Activated naive CD4-positive, alpha-beta T cell treated with anti-CD3 and anti-CD28 coated beads, Interleukin-2, amount 10 ng/mL, durations not matched to agents 7 days and 5 days (primary cell): Measurements from ENCODE around the gene BAIAP2L2.
A peak's percentile ranks its signal among the peaks of the same experiment; 100 is the strongest.
"Not testable (repeated sequence)": the region's sequence is repeated elsewhere in the genome, so short reads cannot be mapped to it uniquely, and the experiment has no call there.

Source experiments
- CTCF ChIA-PET: fragments of 350-600 bp; sonication (Branson Sonifier 250); formaldehyde crosslinking; loops from one replicate; lab custom pipeline; 2021; ENCODE audit warnings: antibody characterized with exemption; lab: Charles Lee
- DNase-seq: peaks from one replicate; pipeline ENCODE4 v3.0.0-alpha.2; 2020
- H3K27ac Mint-ChIP-seq: one replicate; pipeline ENCODE4 v1.8.0; 2021; ENCODE audit warnings: mild to moderate bottlenecking, moderate library complexity, mixed read lengths
- H3K27me3 Mint-ChIP-seq: one replicate; pipeline ENCODE4 v1.8.0; 2021; ENCODE audit warnings: mild to moderate bottlenecking, mixed read lengths
- H3K36me3 Mint-ChIP-seq: one replicate; pipeline ENCODE4 v1.8.0; 2021; ENCODE audit warnings: mixed read lengths
- H3K4me1 Mint-ChIP-seq: one replicate; pipeline ENCODE4 v1.8.0; 2021; ENCODE audit warnings: mixed read lengths
- H3K4me3 Mint-ChIP-seq: one replicate; pipeline ENCODE4 v1.8.0; 2021; ENCODE audit warnings: mild to moderate bottlenecking, moderate library complexity, mixed read lengths
- H3K9me3 Mint-ChIP-seq: one replicate; pipeline ENCODE4 v1.8.0; 2021; ENCODE audit warnings: mixed read lengths

The BAIAP2L2 gene

DNA sequence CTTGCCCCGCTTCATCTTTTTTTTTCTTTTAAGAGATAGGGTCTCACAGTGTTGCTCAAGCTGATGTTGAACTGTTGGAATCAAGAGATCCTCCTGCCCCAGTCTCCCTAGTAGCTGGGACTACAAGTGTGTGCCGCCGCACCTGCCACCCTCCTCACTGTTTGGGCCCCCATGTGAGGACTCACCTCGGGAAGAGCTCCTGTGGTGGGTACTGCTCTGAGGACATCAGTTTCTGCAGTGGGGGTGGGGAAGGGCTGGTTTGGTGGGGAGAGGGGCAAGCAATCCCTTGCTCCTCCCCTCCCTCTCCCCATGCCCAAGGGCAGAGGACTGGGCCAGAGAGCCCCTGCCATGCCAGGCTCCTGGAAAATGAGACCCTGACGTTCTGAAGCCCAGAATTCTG is 25.0 kb downstream of the BAIAP2L2 start:
- Mint-ChIP-seq H3K27me3 (peaks cover 68% of the 10 kb centered on the region), H3K9me3 (no peaks in the 10 kb centered on the region), H3K36me3 (no peaks in the 10 kb centered on the region), H3K4me3 (no peak overlapping the region), H3K4me1 (no peaks in the 10 kb centered on the region), H3K27ac (no peak overlapping the region)
- no peak for DNase-seq
- CTCF ChIA-PET, result no interaction called here

DNA sequence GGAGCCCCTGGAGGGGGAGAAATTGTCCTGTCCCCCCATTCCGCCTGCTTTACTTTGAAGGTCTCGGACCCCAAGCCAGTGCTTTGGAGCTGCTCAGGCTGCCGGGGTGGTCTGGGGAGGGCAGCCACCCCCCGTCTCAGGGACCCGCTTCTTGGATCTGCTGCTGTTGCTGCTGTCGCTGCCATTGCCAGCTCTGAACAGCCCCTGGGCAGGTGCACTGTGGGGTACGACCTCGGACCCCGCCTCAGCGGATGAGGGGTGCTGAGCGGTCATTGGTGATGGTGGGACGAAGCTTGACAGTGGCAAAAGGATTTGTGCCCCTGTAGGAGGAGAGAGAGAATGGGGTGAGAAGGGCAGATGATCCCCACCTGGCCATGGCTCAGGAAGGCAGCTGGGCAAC is 25.4 kb downstream of the BAIAP2L2 start:
- Mint-ChIP-seq H3K36me3 (no peaks in the 10 kb centered on the region), H3K27me3 (peaks cover 69% of the 10 kb centered on the region), H3K4me1 (no peaks in the 10 kb centered on the region), H3K9me3 (no peaks in the 10 kb centered on the region), H3K27ac (no peak overlapping the region), H3K4me3 (no peak overlapping the region)
- no peak for DNase-seq
- CTCF ChIA-PET, result no interaction called here

DNA sequence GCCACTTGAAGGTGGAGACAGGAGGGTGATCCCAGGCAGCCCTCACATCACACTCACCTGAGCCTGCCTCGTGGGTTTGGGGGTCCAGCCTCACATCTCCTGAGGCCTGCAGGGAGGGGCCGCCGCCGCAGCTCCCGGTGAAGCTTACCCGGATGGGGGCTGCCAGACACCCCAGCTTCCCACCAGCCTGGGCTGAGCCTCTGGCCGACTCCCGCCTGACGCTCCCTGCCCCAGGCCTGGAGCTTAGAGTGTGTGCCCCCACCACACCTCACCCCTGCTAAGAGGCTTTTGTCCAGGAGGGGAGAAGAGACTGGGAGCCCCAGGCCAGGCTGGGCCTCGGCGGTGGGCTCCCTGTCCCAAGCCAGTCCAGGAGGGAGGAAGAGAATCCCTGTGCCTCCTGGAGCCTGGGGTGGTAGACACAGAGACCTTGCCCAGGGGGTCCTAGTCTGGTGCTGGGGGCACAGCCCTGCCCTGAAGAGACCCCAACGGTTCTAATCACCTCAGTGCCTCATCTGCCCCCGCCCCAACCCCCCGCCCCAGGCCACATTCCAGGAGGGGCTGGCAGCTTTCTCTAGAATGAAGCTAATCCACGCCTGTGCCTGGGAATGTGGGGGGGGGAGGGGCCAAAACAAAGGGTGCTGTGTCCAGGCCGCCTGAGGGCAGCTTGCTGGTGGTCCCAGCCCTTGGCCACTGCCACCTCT is 26.4 kb downstream of the BAIAP2L2 start, which contains the start of gene SLC16A8:
SLC16A8 (minus strand) TSS at position 254 of the 701 bp plus-strand sequence. CDS start 1,311 bp downstream, outside the sequence.
- H3K9me3 Mint-ChIP-seq, result no peaks in the 10 kb centered on the region
- H3K27me3 Mint-ChIP-seq, result peaks cover 74% of the 10 kb centered on the region
- no peak within 1 kb of the TSS for H3K27ac Mint-ChIP-seq
- DNase-seq, result no peak
- no peaks in the 10 kb centered on the region for H3K4me1 Mint-ChIP-seq
- CTCF ChIA-PET, result no interaction called here
- H3K4me3 Mint-ChIP-seq, result no peak within 1 kb of the TSS
- no peaks in the 10 kb centered on the region for H3K36me3 Mint-ChIP-seq

DNA sequence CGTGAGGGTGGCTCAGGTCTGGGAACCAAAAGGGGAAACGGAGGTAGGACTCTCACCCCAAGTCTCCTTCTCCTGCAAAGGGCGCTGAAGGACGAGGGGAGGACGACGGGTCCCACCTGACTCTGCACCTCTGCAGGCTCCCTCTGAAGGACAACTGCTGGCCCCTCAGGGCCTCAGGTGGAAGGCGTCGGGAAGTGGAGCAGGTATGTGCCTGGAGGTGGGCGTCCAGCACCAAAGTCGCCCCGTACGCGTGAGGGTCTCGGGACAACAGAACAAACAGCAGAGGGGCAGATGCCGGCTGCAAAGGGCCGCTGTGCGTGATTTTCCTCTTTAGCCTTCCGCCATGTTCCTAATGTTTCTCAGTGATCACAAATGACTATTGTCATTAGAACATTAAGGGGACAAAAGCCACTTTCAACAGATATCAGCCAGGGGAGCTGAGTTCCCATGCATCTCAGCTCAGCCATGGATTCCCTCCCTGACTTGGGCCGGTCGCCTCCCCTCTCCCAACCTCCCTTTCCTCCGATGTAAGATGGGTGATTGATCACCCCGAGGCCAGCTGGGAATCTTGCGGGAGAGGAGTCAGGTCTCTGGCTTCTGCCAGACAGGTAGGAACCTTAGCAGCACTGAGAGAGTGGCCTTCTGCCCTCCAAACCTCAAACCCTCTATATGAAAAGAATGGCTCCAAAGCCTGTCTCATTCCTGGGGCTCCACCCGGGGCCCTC is 27.3 kb downstream of the BAIAP2L2 start:
- CTCF ChIA-PET, result no interaction called here
- no peak overlapping the region for H3K27ac Mint-ChIP-seq
- H3K36me3 Mint-ChIP-seq, result no peaks in the 10 kb centered on the region
- peaks cover 74% of the 10 kb centered on the region for H3K27me3 Mint-ChIP-seq
- H3K4me3 Mint-ChIP-seq, result no peak overlapping the region
- H3K9me3 Mint-ChIP-seq, result no peaks in the 10 kb centered on the region
- DNase-seq, result no peak
- no peaks in the 10 kb centered on the region for H3K4me1 Mint-ChIP-seq

DNA sequence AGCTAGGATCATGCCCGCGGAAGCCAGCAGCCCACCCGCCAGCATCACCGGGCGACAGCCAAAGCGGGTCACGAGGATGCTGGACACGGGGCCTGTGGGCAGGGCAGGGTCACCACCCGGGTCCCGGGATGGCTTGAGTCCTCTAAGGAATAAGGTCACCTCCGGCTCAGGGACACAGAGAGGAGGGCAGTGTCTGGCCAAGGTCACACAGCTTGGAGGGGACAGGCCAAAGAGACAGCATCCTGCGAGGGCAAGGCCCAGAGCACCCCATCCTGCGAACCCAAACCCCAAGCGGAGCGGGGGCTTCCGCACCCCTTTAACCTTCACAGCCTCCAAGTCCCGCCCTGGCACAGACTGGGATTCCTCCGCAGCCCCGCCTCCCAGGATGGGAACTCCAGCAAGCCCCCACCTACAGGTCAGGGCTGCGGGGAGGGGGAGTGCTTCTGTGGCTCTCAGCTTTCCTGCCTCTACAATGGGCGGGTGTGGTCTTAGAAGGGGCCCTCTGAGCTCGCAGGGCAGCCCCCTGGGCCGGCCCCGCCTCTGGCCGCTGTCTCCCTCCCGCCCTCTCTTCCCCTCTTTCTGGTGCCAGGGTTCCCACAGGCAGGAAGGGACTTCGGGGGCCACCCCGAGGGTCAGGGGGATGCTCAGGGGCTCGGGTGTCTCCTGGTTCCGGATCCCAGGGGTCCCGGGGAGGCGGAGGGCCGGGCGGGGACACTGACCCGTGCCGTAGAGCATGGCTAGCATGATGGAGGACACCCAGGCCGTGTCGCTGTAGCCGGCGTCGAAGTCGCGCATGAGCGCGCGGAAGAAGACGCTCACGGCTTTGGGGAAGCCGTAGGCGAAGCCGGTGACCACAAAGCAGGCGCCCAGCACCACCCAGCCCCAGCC is 28.3 kb downstream of the BAIAP2L2 start:
- no peak for DNase-seq
- Mint-ChIP-seq H3K27ac (no peak overlapping the region), H3K9me3 (no peaks in the 10 kb centered on the region), H3K27me3 (peaks cover 70% of the 10 kb centered on the region), H3K36me3 (no peaks in the 10 kb centered on the region), H3K4me3 (no peak overlapping the region), H3K4me1 (no peaks in the 10 kb centered on the region)
- CTCF ChIA-PET, result no interaction called here

DNA sequence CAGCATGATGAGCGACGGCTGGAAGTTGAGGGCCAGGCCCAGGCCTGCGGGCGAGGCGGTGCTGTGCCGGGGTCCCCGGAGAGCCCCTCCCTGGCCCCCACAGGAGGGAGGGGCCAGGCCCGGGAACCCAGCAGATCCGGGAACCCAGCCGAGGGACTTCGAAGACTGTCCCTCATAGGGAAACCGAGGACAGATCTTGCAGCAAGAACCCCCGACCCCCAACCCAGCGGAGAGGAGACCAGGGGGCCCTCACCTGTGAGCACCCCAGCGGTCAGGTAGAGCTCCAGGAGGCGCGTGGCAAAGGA is 28.9 kb downstream of the BAIAP2L2 start:
- no peaks in the 10 kb centered on the region for H3K9me3 Mint-ChIP-seq
- no peaks in the 10 kb centered on the region for H3K4me1 Mint-ChIP-seq
- H3K27ac Mint-ChIP-seq, result no peak overlapping the region
- CTCF ChIA-PET, result no interaction called here
- H3K27me3 Mint-ChIP-seq, result peaks cover 70% of the 10 kb centered on the region
- no peaks in the 10 kb centered on the region for H3K36me3 Mint-ChIP-seq
- no peak for DNase-seq
- no peak overlapping the region for H3K4me3 Mint-ChIP-seq

DNA sequence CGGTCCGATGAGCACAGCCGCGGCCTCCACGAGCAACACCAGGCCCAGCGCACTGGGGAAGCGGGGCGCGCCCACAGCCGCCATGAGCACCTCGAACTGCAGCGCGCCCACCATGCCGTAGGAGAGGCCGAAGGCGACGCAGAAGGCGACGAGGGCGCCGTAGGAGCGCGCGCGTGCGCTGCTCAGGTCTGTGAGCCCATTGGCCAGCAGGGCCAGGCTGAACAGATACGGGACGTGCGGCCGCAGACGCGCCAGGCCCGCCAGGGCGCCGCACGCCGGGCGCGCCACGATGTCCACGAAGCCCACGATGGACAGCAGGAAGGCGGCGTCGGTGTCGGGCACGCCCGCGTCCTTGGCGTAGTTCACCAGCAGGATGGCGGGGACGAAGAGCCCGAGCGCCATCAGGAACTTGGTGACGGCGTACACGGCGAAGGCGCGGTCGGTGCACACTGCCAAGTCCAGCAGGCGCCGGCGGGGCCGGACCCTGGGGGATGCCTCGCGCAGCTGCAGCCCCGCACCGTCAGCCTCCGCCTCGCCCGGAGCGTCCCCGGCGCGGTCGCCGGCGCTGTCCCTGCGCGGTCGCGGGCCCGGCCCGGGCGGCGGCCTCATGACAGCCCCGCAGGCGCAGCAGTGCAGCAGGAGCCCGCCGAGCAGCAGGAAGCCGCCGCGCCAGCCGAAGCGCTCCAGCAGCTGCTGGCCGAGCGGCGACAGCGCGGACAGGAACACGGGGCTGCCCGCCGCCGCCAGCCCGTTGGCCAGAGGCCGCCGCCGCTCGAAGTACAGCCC is 29.4 kb downstream of the BAIAP2L2 start:
- CTCF ChIA-PET, result no interaction called here
- no peak overlapping the region for H3K4me3 Mint-ChIP-seq
- peak; percentile 29 for DNase-seq
- no peaks in the 10 kb centered on the region for H3K4me1 Mint-ChIP-seq
- no peak overlapping the region for H3K27ac Mint-ChIP-seq
- H3K27me3 Mint-ChIP-seq, result peaks cover 70% of the 10 kb centered on the region
- no peaks in the 10 kb centered on the region for H3K9me3 Mint-ChIP-seq
- no peaks in the 10 kb centered on the region for H3K36me3 Mint-ChIP-seq

DNA sequence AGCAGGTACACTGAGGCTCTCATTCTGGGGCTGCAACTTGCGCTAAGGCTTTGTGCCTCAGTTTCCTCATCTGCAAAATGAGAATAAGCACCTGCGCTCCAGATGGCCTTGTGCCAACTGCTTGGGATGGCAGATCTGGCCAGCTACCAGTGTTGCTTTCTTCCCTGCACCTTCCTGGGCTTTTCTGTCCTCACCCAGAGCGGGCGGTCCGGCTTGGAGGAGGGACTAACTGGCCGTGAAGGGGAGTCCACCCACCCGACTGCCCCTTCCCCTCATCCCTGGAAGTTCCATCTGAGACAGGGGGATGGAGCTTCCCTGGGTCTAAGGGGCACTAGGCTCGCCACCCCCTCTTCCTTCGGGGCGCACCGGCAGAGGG is 30.0 kb downstream of the BAIAP2L2 start:
- H3K36me3 Mint-ChIP-seq, result no peaks in the 10 kb centered on the region
- no peak for DNase-seq
- H3K4me1 Mint-ChIP-seq, result no peaks in the 10 kb centered on the region
- no peak overlapping the region for H3K4me3 Mint-ChIP-seq
- H3K9me3 Mint-ChIP-seq, result no peaks in the 10 kb centered on the region
- peaks cover 67% of the 10 kb centered on the region for H3K27me3 Mint-ChIP-seq
- no peak overlapping the region for H3K27ac Mint-ChIP-seq
- CTCF ChIA-PET, result no interaction called here

DNA sequence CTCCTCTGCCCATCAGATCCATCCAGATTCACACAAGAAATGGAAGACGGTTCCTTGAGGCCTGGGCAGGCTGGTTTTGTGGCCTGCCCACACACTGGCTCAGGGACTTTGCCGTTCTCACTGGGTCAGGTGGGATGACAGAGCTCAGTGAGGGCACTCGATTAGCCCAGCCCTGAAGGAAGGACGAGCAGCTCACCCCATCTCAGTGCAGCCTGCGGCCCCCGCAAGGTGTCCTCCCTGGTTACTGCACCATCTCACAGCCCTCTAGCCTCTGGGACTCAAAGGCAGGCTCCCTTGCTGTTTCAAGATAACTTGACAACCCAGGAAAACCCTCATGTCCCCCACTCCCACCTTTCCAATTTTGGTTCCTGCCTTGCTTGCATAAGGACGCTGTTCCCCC is 30.7 kb downstream of the BAIAP2L2 start:
- H3K27me3 Mint-ChIP-seq, result peaks cover 60% of the 10 kb centered on the region
- H3K27ac Mint-ChIP-seq, result no peak overlapping the region
- H3K9me3 Mint-ChIP-seq, result no peaks in the 10 kb centered on the region
- CTCF ChIA-PET, result no interaction called here
- H3K4me1 Mint-ChIP-seq, result no peaks in the 10 kb centered on the region
- no peak for DNase-seq
- no peaks in the 10 kb centered on the region for H3K36me3 Mint-ChIP-seq
- no peak overlapping the region for H3K4me3 Mint-ChIP-seq

DNA sequence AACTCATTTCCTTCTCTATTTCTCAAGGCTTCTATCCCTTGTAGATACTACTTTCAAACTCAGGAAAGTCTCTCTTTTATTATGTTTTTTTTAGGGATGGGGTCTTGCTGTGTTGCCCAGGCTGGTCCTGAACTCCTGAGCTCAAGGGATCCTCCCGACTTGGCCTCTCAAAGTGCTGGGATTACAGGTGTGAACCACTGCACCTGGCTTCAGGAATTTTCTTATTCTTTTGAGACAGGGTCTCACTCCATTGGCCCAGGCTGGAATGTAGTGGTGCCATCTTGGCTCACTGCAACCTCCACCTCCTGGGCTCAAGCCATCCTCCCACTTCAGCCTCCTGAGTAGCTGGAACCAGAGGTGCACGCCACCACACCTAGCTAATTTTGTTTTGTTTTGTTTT is 31.3 kb downstream of the BAIAP2L2 start:
- H3K9me3 Mint-ChIP-seq, CTCF ChIA-PET, DNase-seq, H3K4me3 Mint-ChIP-seq, H3K4me1 Mint-ChIP-seq, H3K27ac Mint-ChIP-seq, H3K36me3 Mint-ChIP-seq: not testable (repeated sequence)
- peaks cover 54% of the 10 kb centered on the region for H3K27me3 Mint-ChIP-seq

DNA sequence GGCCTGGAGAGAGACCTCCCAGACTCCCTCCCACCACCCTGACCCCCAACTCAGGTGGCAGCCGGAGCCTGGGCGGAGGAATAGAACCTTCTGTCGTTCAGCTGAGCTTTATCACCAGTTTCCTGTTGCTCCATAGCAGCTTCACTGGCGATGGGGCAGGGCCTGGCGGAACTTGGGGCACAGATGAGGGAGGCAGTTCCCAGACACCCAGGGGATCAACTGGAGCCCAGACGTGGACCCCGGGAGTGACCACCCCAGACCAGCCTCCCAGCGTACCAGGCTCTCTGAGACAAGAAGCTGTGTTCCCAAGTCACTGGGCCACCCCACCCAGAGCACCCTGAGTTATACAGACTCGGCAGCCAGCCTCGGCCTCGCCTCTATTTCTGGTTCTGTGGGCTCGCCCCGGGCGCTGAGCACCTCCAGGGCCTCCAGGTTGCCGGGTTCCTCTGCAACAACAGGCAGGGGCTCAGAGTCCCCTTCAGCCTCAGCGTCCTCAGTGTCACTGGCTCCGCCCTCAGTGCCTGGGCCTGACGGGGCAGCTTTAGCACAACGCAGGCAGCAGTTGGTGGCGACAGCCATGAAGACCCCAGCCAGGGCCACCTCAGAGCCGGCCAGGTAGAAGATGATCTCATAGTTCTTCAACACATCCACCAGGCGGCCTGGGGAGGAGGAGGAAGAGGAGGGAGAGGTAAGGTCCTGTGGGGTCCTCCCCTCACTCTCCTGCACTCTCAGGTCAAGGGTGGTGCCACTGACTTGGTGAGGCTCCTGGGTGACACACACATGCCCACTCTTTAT is 32.2 kb downstream of the BAIAP2L2 start:
- Mint-ChIP-seq H3K4me3 (no peak overlapping the region), H3K36me3 (no peaks in the 10 kb centered on the region), H3K4me1 (no peaks in the 10 kb centered on the region), H3K27ac (no peak overlapping the region), H3K9me3 (no peaks in the 10 kb centered on the region), H3K27me3 (peaks cover 45% of the 10 kb centered on the region)
- CTCF ChIA-PET, result no interaction called here
- no peak for DNase-seq

DNA sequence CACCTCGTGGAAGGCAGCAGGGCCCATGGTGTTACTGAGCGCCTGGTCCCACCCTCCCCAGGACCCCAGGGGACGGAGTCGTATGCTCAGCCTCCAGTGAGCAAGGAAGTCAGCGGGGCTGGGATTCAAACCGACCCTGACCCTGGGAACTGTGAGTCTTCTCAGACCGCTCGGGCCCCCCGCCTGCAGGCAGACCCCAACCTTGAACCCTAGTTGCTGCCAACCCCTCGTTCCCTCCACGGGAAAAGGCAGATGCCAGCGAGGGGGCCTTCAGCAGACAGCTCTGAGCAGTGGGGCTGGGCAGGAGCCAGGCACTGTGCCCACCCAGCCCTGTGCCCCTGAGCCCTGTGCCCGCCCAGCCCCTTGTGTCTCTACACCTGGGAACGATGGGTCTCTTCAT is 32.9 kb downstream of the BAIAP2L2 start:
- Mint-ChIP-seq H3K27me3 (peaks cover 38% of the 10 kb centered on the region), H3K36me3 (no peaks in the 10 kb centered on the region), H3K4me1 (no peaks in the 10 kb centered on the region), H3K27ac (no peak overlapping the region), H3K9me3 (no peaks in the 10 kb centered on the region), H3K4me3 (no peak overlapping the region)
- CTCF ChIA-PET, result no interaction called here
- DNase-seq, result no peak

DNA sequence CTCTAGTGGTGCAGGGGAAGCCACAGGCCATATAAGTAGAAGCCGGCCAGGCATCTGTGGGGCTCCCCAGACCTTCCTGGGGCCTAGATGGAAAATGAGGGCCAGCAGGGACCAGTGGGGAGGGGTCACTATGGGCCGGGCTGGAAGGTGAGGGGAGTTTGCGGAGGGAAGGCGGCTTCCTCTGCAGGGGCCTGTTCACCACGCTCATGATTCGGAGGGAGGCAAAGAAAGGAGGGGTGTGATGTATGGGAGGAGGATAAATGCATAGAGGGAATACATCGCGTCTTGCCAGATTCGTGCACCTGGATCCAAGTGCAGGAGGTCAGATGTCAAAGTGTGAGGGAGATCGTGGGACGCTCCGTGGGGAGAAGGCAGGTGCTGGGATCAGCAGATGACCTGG is 33.4 kb downstream of the BAIAP2L2 start:
- H3K4me3 Mint-ChIP-seq, result no peak overlapping the region

More for the DNA sequence above, 33.4 kb downstream of the BAIAP2L2 start:
- no peak for DNase-seq
- H3K4me1 Mint-ChIP-seq, result no peaks in the 10 kb centered on the region
- H3K36me3 Mint-ChIP-seq, result no peaks in the 10 kb centered on the region
- H3K9me3 Mint-ChIP-seq, result no peaks in the 10 kb centered on the region
- H3K27me3 Mint-ChIP-seq, result peaks cover 33% of the 10 kb centered on the region
- CTCF ChIA-PET, result no interaction called here
- H3K27ac Mint-ChIP-seq, result no peak overlapping the region
